ENCODE data around the gene PPP4R2.

DNA sequence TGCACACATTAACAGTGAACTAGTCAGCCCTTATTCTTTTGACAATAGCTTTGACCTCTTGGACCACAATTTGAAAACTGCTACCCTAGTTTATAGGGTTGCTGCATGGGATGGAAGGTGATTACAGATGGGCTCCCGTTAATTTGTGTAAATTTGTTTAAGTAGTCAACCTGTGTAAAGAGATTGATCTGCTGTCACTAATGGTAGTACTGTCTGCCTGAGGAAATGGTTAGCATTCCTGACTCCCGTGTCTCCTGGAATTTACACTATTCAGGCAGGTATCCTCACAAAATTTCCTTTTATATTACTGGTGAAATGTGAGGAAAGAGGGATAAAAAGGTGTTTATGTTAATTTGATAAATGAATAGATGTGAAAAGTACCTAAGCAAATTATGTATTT is 49.6 kb downstream of the PPP4R2 start:
- TF ChIP-seq, protein P1, sequence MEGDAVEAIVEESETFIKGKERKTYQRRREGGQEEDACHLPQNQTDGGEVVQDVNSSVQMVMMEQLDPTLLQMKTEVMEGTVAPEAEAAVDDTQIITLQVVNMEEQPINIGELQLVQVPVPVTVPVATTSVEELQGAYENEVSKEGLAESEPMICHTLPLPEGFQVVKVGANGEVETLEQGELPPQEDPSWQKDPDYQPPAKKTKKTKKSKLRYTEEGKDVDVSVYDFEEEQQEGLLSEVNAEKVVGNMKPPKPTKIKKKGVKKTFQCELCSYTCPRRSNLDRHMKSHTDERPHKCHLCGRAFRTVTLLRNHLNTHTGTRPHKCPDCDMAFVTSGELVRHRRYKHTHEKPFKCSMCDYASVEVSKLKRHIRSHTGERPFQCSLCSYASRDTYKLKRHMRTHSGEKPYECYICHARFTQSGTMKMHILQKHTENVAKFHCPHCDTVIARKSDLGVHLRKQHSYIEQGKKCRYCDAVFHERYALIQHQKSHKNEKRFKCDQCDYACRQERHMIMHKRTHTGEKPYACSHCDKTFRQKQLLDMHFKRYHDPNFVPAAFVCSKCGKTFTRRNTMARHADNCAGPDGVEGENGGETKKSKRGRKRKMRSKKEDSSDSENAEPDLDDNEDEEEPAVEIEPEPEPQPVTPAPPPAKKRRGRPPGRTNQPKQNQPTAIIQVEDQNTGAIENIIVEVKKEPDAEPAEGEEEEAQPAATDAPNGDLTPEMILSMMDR (IDR thresholded peaks at IDR 0.05; ENCODE audit: control extremely low read depth in 1 of 3, insufficient read depth in 1 of 3, low read depth in 1 of 3, low read length in 3 of 3) = no peak
- no peak for TF ChIP-seq YY1 (IDR thresholded peaks at IDR 0.05; ENCODE audit: low read depth, low read length)
- no peak for TF ChIP-seq EZH2 (IDR thresholded peaks at IDR 0.05; ENCODE audit: low read depth, low read length, severe bottlenecking)
- TF ChIP-seq MAFK (IDR thresholded peaks at IDR 0.05; ENCODE audit: low read depth, low read length) = no peak
- TF ChIP-seq SIRT6 (IDR thresholded peaks at IDR 0.05; ENCODE audit: low read length) = no peak
- TF ChIP-seq POLR2AphosphoS5 (IDR thresholded peaks at IDR 0.05; ENCODE audit: low read depth, low read length) = no peak
- no peak for TF ChIP-seq CREB1 (IDR thresholded peaks at IDR 0.05)
- no peak for TF ChIP-seq CHD1 (IDR thresholded peaks at IDR 0.05; ENCODE audit: low read depth, low read length)
- no peak for TF ChIP-seq BRCA1 (IDR thresholded peaks at IDR 0.05; ENCODE audit: low read depth, low read length)
- TF ChIP-seq HDAC2 (IDR thresholded peaks at IDR 0.05; ENCODE audit: borderline replicate concordance in 1 of 2, low read depth in 2 of 2, low read length in 2 of 2) = no peak
- TF ChIP-seq POLR2A (IDR thresholded peaks at IDR 0.05; ENCODE audit: control extremely low read depth in 1 of 2, low read depth in 2 of 2, low read length in 2 of 2) = no peak
- TF ChIP-seq EP300 (IDR thresholded peaks at IDR 0.05; ENCODE audit: borderline replicate concordance in 1 of 2, low read depth in 2 of 2, low read length in 2 of 2) = no peak
- TF ChIP-seq PHF8 (conservative IDR thresholded peaks at IDR 0.05; ENCODE audit: low read depth, low read length) = no peak
- no peak for TF ChIP-seq RFX5 (IDR thresholded peaks at IDR 0.05; ENCODE audit: borderline replicate concordance, low read depth, low read length)

Data from H1 (cell line).